ENCODE measurements around the gene SUSD2.

- TF ChIP-seq POLR2A (IDR thresholded peaks at IDR 0.05; ENCODE audit: low read depth, low read length): no peak
- TF ChIP-seq TAF1 (IDR thresholded peaks at IDR 0.05; ENCODE audit: low read depth, low read length): no peak
- no peak for TF ChIP-seq POLR2AphosphoS5 (IDR thresholded peaks at IDR 0.05; ENCODE audit: low read depth, low read length)
- TF ChIP-seq SPI1 (IDR thresholded peaks at IDR 0.05; ENCODE audit: low read depth, low read length): no peak
- TF ChIP-seq PAX5 (IDR thresholded peaks at IDR 0.05; ENCODE audit: insufficient read depth, low read length, severe bottlenecking): no peak
- no peak for TF ChIP-seq POU2F2 (IDR thresholded peaks at IDR 0.05; ENCODE audit: low read depth, low read length)
These were observed 35.4 kb downstream of the SUSD2 start for GRCh38 chr22:24216541-24217209.

Data from GM12891 (cell line).